Choroid plexus epithelial cell (primary cell): ENCODE data around the gene TDRD3.

Experiments
- DNase-seq: peaks from one replicate; pipeline ENCODE4 v3.0.0-alpha.2; 2010; ENCODE audit warnings: low read depth
- H3K4me3 ChIP-seq: 2 replicates; pipeline ENCODE4 v1.5.1; 2011; ENCODE audit warnings: low read depth, mild to moderate bottlenecking, control low read depth, low read length, moderate library complexity
- TF ChIP-seq, protein P1 (sequence below): conservative IDR thresholded peaks from 2 replicates; pipeline ENCODE4 v1.5.1; 2011; ENCODE audit warnings: low read depth, mild to moderate bottlenecking, control low read depth, inconsistent platforms, low read length, moderate library complexity

TDRD3 gene

DNA sequence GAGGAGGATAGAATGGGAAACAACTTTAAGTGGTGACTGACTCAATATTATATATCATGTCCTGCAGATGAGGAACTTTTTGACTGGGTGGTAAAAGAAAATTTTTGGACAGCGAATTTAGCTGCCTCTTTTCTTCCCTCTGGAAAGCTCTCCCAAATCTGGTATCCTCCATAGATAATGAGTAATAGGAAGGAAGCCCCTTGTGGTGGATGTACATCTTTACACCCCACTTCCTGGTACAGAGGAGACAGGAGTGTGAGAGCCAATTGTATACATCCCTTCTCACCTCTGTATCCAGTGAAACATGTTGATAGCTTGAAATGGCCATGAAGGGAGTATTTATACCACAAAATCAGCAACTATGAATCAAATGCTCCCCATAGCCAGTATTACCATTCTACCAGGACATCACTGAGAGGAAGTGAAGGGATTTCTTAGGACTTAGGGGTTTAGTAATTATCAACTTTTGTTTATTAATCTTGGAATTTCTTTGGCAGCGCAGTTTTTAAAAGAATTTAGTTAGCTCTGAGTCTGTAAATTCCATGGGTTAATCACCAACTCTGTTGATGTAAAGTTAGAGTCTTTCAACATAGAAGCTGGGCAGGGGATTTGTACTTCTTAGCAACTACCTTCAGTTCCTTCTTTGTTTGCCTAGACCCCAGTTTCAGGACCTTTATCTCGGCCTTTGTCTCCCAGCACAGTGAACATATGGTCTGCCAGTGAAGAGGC, 17.0 kb upstream of the TDRD3 start:
- TF ChIP-seq, protein P1, sequence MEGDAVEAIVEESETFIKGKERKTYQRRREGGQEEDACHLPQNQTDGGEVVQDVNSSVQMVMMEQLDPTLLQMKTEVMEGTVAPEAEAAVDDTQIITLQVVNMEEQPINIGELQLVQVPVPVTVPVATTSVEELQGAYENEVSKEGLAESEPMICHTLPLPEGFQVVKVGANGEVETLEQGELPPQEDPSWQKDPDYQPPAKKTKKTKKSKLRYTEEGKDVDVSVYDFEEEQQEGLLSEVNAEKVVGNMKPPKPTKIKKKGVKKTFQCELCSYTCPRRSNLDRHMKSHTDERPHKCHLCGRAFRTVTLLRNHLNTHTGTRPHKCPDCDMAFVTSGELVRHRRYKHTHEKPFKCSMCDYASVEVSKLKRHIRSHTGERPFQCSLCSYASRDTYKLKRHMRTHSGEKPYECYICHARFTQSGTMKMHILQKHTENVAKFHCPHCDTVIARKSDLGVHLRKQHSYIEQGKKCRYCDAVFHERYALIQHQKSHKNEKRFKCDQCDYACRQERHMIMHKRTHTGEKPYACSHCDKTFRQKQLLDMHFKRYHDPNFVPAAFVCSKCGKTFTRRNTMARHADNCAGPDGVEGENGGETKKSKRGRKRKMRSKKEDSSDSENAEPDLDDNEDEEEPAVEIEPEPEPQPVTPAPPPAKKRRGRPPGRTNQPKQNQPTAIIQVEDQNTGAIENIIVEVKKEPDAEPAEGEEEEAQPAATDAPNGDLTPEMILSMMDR: no peak
- no peak overlapping the region for H3K4me3 ChIP-seq
- no peak for DNase-seq

- DNase-seq: no peak
- TF ChIP-seq, protein P1: no peak
- H3K4me3 ChIP-seq: no peak overlapping the region
These were observed 12.1 kb upstream of the TDRD3 start for GRCh38 chr13:60384911-60385310.

GRCh38 chr13:60386250-60386649, 10.8 kb upstream of the TDRD3 start:
- no peak overlapping the region for H3K4me3 ChIP-seq
- no peak for DNase-seq
- TF ChIP-seq, protein P1: no peak

DNA sequence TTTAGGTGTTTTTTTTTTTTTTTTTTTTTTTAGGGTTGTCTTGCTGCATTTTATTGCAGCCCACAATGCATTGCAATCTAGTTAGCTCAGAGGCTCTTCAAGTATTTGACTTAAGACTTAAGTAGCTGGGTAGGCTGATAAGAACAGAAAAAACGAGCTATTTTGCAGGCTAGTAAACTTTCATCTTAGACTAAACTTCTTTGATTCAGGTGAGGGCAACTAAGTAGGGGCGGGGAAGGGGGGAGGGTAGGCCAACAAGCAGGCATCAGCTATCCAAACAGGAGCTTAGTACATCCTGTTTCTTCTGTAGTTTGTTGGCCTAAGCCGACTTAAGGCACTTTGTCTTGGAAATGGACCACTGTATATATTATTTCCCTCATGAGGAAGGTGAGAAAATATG, 4.9 kb upstream of the TDRD3 start:
- TF ChIP-seq, protein P1: no peak
- DNase-seq: no peak

DNA sequence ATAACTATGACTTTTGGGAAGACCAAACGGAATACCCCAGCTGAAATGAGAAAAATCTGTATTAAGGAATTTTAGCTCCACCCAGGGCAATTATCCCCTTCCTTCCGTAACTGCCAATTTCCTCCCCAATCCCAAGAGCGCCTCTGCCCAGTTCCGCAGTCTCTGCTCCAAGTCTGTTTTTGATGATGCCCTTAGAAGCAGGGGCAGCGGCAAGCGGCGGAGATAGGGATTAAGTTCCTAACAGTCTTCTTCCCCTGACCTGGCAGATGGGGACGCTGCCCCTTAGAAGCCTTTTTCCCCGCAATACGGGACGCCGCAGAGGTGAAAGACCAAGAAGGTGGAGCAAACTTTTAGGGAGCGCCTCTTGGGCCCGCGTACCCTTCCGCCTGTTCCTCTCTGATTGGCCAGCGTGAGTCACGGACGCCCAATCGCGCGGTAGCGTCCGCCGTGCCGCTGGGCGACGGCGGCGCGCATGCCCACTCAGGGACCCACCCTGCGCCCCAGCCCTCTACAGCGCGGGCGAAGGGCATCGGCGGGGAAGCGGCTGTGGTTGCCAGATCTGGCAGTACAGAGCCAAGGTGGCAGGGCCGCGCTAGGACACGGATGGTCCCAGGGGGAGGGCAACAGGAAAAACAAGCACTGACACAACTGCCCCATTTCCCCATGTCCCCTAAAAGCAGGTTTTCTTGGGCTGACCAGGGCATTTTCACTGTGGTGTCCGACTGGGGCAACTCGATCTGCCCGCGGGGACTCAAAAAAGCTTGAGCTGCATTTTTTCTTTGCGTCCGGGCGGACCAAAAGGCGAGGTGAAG, 843 bp upstream of the TDRD3 start:
- TF ChIP-seq, protein P1: no peak
- peak overlapping the region; percentile 92 for H3K4me3 ChIP-seq
- peak; percentile 91 for DNase-seq

More for the DNA sequence above, 4.9 kb upstream of the TDRD3 start:
- H3K4me3 ChIP-seq: no peak overlapping the region

- TF ChIP-seq, protein P1: no peak
- DNase-seq: peak; percentile 79
- H3K4me3 ChIP-seq: peak overlapping the region; percentile 92
These were observed 821 bp downstream of the TDRD3 start for GRCh38 chr13:60397704-60398378.
